A204.1 (cell line): ENCODE results near the gene INPP5F.

Source experiments
- FAIRE-seq: peaks from 2 replicates; lab custom pipeline; 2012; peaks lifted over from hg19 to GRCh38; lab: Jason Lieb, UNC

Gene INPP5F, protein sequence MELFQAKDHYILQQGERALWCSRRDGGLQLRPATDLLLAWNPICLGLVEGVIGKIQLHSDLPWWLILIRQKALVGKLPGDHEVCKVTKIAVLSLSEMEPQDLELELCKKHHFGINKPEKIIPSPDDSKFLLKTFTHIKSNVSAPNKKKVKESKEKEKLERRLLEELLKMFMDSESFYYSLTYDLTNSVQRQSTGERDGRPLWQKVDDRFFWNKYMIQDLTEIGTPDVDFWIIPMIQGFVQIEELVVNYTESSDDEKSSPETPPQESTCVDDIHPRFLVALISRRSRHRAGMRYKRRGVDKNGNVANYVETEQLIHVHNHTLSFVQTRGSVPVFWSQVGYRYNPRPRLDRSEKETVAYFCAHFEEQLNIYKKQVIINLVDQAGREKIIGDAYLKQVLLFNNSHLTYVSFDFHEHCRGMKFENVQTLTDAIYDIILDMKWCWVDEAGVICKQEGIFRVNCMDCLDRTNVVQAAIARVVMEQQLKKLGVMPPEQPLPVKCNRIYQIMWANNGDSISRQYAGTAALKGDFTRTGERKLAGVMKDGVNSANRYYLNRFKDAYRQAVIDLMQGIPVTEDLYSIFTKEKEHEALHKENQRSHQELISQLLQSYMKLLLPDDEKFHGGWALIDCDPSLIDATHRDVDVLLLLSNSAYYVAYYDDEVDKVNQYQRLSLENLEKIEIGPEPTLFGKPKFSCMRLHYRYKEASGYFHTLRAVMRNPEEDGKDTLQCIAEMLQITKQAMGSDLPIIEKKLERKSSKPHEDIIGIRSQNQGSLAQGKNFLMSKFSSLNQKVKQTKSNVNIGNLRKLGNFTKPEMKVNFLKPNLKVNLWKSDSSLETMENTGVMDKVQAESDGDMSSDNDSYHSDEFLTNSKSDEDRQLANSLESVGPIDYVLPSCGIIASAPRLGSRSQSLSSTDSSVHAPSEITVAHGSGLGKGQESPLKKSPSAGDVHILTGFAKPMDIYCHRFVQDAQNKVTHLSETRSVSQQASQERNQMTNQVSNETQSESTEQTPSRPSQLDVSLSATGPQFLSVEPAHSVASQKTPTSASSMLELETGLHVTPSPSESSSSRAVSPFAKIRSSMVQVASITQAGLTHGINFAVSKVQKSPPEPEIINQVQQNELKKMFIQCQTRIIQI

DNA sequence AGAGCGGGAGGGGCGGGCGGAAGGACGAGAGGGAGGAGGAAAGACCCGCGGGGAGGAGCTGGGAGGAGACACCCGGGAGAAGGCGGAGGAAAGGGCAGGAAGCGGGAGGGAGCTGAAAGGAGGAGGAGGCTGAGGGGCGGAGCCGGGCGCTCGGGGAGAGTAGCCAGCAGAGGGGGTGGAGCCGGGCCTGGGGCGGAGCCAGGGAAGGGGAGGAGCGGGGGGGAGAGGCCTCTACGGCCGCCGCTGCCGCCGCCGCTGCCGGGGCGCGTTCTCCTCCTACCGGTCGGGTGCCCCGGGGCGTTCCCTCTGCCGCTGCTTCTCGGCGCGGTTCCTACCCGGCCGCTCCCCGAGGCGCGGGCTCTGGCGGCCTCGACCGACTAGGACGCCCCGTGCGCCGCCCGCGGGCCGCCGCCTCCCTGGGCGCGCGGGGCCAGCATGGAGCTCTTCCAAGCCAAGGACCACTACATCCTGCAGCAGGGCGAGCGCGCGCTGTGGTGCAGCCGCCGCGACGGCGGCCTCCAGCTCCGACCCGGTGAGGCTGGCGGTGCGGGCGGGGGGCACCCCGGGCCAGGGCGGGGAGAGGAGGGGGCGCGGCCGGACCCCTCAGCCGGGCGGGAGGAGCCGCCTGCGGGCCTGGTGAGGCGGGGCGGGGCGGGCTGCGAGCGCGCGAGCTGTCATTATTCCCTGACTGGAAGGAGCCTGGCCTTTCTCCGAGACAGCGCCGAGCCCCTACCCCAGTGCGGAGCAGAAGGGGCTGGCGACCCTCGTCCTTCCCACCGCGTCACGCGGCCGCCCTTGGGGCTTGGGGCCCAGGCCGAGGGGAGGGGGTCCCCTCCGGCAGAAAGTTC, at the start of gene INPP5F:
INPP5F (plus strand) TSS at position 223 of the 848 bp plus-strand sequence; CDS start at position 436, 213 bp downstream.
- peak; percentile 92 for FAIRE-seq

DNA sequence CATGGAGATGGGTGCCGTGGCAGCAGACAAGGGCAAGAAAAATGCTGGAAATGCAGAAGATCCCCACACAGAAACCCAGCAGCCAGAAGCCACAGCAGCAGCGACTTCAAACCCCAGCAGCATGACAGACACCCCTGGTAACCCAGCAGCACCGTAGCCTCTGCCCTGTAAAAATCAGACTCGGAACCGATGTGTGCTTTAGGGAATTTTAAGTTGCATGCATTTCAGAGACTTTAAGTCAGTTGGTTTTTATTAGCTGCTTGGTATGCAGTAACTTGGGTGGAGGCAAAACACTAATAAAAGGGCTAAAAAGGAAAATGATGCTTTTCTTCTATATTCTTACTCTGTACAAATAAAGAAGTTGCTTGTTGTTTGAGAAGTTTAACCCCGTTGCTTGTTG, 48.7 kb upstream of the INPP5F start:
- FAIRE-seq, result no peak

DNA sequence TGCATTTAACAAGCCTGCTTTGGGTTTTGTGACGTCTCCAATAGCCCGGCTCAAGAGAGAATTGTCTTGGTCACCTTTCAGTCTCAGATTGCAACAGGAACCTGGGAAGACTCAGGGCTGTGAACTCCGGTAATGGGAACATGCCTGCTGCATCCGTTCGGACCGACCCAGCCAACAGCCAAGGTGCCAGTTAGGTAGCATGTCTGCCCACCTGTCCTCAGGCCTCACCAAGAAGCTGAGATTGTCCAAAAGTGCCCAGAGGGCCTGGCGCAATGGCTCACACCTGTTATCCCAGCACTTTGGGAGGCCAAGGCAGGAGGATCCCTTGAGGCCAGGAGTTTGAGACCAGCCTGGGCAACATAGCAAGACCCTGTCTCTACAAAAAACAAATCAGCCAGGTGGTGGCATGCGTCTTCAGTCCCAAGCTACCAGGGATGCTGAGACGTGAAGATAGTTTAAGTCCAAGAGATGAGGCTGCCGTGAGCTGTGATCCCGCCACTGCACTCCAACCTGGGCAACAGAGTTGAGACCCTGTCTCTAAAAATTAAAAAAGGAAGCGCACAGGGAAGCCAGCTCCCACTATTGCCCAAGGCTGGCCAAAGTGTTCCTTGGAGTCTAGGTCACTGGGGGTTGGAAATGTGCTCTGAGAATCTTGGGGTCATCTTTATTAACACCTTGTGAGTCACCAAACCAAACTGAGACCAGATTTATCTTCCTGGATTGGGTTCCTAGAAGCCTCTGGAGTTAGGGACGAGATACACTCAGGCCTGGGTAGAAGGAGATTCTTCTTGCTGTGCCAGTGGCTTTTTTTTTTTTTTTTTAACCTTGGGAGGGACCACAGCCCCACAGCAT, 47.7 kb upstream of the INPP5F start:
- FAIRE-seq, result no peak

DNA sequence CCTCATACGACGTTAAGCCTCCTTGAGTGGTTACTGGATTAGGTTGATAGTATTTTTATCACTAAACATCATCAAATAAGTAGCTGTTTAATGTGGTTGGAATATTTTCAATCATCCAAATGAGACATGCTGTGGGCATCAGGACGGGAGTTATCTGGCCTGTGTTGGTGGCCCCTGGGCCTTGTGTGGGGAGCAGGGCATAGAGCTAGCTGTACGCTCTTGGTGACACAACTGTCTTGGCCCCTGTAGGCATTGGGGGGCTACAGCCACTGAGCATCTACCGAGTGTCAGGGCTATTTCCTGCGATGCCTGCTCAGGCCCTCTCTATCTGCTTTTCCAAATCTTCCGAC, 46.4 kb upstream of the INPP5F start:
- no peak for FAIRE-seq

DNA sequence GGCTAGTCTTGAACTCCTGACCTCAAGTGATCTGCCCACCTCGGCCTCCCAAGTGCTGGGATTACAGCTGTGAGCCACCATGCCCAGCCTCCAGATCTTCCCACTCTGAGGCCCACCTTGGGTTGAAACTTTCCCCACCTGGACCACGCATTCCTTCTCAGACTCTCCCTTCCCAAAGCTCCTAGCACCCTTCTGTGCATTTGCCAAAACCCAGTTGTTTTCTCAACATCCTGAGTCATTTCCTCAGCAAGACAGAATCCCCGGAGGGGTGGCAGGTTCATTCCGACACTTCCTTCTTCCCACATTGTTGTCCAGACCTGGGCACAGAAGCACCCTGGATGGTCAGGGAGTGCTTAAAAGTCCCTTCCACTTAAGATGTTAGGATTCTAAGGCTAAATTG, 45.8 kb upstream of the INPP5F start:
- FAIRE-seq, result no peak

DNA sequence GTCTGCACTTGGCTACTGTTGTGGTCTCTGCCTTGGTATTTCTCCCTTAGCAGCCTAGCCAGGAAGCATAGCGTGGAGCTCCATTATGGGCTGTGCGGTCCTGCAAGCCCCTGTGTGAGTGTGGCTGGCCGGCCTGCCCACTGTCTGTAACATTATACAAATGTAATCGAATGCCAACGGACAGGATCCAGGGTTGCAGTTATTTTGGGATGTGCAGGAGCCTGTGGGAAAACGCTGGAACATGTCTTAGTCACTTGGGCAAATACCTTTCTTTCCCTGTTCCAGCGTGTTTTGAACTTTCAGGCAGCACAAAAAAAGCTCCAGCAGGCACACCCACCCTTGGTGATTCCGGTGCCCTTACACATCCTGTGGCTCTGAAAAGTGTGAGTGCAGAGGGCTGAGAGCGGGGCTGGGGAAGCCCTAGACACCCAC, 45.2 kb upstream of the INPP5F start:
- no peak for FAIRE-seq

DNA sequence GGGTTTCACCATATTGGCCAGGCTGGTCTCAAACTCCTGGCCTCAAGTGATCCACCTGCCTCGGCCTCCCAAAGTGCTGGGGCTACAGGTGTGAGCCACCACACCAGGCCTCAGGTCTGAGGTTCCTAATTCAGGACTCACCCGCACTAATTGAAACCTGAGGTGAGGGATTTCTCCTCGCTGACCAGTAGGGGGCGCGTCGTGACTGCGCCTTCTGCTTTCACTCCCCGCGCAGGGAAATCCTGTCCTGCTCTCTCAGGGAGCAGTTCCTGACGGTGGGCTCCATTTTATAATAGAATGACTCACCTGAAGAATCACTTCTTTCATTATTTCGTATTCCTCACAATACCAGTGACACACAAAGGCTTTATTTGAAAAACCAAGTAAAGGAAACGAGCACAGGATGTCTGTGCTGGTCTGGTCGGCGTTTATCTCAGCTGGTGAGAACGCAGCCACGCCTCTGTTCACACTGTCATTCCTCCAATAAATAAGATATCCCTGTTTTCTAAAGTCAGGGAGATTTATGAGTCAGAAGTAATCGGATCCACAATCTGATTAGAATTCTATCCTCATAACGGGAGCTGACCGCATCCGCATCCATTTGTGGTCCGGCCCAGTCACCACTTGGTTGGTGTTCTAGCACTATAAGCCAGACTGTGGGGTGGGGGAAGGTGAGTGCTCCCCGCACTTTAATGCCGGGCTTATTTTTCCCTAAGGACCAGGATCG, 39.2 kb upstream of the INPP5F start:
- FAIRE-seq, result no peak

DNA sequence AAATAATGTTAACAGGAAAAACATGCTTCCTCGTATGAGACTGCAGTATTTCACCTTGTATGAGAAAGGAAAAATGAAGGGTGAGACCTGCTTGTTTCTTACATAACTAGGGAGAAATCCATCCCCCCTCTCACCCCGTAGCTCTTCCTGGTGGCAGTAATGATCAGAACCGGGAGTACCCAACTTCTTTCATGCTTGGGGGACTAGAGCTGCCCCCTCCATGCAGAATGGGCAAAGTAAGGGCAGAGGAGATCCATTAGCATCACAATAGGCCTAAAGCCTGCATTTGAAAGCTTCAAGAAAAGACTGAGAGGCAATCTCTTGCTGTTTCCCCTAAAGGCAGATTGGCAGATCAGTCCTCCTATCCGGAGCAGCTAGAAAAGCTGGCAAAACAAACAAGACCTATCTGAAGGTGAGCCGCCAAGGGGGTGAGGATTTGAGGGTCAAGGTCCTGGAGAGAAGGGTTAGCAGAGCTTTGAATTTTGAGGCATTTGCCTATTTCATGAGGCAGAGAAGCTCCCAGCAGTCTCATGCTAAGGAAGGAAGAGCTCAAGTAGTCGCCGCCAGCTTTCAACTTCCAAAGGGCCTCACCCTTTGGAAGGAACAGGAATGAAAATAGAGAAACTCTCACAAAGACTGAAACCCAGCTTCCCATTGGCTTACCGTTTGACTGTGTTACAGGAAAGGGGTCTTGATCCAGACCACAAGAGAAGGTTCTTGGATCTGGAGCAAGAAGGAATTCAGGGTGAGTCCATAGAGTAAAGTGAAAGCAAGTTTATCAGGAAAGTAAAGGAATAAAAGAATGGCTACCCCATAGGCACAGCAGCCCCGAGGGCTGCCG, 38.4 kb upstream of the INPP5F start:
- FAIRE-seq, result no peak

DNA sequence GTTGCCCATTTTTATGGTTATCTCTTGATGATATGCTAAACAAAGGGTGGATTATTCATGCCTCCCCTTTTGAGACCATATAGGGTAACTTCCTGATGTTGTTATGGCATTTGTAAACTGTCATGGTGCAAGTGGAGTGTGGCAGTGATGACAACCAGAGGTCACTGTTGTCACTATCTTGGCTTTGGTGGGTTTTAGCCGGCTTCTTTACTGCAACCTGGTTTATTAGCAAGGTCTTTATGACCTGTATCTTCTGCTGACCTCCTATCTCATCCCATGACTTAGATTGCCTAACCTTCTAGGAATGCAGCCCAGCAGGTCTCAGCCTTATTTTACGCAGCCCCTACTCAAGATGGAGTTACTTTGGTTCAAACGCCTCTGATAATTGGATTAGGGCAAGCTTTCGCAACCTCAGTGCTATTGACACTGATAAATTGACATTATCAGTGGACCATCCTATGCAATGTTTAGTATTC, 37.8 kb upstream of the INPP5F start:
- FAIRE-seq, result no peak

DNA sequence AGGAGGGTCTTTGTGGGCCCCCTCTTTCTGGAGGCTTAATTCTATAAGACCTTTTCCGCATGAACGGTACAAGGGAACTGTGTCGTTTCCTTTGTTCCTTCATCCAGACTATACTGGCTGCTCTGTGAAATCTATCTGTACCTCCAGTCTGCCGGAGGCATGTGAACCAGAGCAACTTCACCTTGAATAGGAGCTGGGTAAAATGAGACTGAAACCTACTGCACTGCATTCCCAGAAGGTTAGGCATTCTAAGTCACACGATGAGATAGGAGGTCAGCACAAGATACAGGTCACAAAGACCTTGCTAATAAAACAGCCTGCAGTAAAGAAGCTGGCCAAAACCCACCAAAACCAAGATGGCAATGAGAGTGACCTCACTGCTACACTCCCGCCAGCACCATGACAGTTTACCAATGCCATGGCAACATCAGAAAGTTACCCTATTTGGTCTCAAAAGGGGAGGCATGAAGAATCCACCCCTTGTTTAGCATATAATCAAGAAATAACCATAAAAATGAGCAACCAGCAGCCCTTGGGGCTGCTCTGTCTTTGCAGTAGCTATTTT, 36.8 kb upstream of the INPP5F start:
- FAIRE-seq, result no peak

DNA sequence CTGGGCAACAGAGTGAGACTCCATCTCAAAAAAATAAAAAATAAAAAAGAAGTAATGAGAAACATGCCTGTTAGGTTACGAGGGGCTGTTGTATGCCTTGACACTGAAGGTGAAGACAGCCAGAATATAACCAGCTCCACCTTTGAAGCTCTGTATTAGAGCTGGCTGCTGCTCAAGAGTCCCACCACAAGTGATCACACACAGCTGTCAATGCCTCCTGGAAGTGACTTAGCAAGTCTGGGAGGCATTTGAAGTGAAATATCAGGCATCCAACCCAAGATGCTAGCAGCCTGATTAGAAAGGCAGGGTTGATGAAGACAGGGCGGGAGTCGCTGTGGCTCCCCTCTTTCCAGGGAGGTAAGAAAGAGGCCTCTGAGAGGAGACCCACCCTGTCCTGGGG, 34.1 kb upstream of the INPP5F start:
- no peak for FAIRE-seq

DNA sequence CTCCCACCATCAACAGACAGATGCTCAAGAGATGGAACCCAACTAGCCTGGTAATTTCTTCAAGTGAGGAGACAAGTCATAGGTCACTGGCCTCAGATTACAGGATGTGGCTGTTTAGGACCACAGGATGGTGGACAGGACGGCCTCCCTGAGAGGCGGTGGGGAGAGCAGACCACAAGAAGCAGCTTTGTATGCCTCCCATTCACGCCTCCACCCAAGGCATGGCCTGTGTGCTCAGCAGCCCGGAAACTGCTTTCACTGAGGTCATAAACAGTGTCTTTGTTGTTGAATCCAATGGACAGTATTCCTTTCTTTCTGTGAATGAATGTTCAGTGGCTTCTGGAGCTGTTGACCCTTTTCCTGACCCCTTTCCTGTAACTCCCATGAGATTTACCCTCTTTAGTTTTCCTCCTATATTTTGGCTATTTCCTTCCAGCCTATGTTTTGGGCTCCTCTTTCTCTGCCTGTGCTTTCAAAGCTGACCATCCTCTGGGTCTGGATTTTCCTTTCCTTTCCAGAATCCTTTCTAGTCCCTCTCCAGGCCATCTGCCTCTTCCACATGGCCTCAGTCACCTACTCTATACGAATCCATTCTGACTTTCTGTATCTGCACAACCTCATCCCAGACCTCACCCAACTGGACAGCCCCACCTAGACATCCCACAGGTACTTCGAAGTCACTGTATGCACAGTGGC, 32.4 kb upstream of the INPP5F start:
- no peak for FAIRE-seq

DNA sequence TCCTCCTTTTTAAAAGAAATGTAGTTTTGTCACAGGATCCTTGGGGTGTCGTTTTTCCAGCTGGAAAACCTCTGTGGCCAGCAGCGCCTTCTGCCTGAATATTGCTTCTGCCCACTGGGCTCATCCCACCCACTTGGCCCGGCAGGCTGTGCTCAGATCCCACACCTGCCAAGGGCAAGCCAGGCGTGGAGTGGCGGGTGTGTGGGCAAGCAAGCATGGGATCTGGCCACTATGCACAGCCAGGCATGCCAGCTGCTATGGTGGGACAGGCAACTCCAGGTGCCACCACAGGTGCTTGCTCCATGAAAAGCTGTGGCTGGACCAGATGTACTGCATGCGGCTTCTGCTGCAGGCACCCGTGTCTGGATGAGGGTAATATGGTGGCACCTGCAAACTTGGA, 31.2 kb upstream of the INPP5F start:
- FAIRE-seq, result no peak

DNA sequence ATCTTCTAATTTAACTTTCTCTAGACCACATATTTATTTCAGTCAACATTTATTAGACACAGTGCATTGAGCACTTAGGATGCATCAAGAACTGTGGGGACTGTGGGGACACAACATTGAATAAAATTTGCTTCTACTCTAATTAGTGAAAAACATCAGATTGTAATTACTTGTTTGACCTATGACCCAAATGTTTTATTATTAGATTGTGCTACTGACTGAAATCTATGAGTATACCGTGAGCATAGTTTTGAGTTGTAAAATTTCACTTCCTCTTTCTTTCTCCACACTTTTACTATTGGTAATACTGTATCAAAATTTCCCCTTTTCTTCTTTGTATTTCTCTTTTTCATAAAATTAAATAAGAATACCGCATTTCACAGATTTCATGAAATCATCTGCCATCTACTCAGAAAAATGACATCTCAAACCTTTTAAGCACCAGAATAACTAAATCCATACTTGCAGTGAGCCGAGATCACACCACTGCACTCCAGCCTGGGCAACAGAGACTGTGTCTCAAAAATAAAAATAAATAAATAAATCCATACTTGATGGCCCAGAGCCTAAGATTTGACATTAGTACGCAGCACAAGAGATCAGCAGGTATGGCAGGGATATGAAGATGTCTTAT, 25.4 kb upstream of the INPP5F start:
- no peak for FAIRE-seq

DNA sequence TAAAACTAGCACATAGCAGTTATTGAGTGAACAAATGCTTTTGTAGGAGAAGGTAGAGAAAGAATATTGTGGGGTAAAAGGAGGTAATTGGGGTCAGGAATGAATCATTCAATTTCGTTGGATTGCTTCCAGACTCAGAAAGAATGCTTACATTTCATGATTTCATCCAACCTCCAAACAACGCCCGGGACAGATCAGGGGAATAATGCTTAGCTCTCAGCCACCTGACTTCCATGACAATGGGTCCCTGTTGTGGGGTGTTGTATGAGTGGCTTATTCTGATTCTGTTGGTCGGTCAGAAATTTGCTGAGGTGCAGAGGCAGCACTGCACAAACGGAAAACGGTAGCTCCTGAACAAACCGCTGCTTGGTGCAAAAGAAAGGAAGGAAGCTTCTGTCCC, 24.0 kb upstream of the INPP5F start:
- FAIRE-seq, result no peak

DNA sequence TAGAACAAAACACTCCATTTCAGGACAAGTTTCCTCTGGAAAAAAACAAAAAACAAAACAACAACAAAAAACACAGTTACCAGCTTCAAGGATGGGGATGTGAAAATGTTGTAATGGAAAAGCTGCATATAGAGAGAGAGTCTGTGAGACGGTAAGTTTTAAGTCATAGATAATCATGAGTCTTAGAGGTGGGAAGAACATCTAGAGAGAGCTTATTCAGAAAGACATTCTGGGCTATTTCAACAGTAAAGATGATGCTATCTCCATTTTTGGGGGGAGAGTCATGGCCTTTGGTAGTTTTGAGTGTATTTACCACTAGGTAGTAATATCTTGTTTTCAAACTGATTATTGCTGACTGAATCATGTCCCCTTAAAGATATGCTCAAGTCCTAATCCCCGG, 23.3 kb upstream of the INPP5F start:
- FAIRE-seq, result no peak

DNA sequence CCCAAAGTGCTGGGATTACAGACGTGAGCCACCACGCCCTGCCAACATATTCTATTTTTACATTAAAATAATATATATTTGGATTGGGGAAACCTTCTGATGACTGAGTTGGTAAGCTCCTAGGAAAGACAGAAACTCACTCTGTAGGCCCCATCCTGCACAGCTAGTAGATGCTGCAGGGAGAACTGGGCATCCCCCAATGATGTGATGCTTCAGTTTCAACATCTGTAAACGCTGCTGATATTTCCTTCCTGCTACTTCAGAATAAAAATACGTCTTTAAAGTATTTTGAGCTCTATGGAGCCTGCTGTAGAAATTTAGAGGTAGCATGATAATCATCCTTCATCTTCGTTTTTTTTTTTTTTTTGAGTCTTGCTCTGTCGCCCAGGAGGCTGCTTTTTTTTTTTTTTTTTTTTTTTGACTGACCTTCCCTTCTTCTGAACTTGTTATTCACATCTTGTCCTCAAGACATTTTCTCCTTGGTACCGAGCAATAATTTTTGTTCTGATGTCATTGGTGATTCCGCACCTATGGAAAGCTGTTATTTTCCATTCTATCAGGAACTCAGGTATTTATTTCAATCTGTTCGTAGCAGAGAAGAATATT, 21.8 kb upstream of the INPP5F start:
- no peak for FAIRE-seq
